NB4 (cell line): ENCODE measurements around the gene TNFAIP8L2.

Experiments
- CTCF ChIP-seq: IDR thresholded peaks from one replicate; pipeline ENCODE4 v1.5.1; 2012; ENCODE audit warnings: low read depth, low read length
- MYC ChIP-seq: IDR thresholded peaks from 2 replicates; pipeline ENCODE4 v1.6.1; 2011; ENCODE audit warnings: low read depth, low read length
- POLR2A ChIP-seq: IDR thresholded peaks from 2 replicates; pipeline ENCODE4 v1.6.1; 2011; ENCODE audit warnings: mild to moderate bottlenecking; ENCODE audit not compliant: insufficient read length; ENCODE audit errors: extremely low read depth

GRCh38 chr1:151197863-151198253 is 41.4 kb downstream of the TNFAIP8L2 start:
- TF ChIP-seq CTCF, result no peak
- TF ChIP-seq MYC, result no peak
- TF ChIP-seq POLR2A, result no peak
